Suppressor macrophage treated with lipopolysaccharide for 4 hours (primary cell): Measurements from ENCODE around the gene KCTD17.

Source experiments
- DNase-seq: peaks from one replicate; pipeline ENCODE4 v3.0.0-alpha.2; 2020

KCTD17 gene

GRCh38 chr22:37021710-37022482, 29.6 kb upstream of the KCTD17 start:
- peak; percentile 66 for DNase-seq

DNA sequence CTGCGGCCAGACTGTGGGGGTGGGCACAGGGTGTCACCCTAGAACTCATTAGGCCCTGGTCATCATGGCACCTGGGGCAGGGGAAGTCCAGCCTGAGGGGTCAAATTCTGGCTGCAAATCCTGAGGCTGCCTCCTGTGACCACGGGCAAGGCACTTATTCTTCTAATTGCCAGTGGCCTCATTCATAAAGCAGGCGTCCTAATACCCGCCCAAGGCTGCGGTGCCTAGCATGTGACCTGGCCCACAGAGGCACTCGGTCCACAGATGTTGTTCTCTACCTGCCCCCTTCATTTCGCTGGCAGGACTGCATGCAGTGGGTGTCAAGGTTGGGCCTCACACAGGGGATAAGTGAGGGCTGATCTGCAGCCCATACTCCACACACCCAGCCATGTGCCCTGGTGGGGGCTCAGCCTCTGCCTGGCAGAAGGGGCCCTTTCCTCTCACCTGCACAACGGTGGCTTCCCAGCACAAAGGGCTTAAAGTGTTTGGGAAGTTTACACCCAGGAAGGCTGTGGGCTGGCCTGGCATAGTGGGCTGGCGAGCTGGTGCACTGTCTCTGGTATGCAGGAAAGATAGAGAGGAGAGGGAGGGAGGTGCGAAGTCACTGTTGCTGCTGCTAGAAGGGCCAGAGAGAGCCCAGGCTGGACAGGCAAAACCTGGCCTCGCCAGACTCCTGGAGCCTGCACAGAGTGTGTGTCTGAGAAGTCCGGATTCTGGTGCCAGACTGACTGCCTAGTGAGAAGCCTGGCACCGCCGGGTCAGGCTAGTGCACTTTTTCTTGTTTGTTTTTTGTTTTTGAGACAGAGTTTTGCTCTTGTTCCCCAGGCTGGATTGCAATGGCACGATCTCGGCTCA, 28.8 kb upstream of the KCTD17 start:
- DNase-seq: no peak

- DNase-seq: no peak
Observed at GRCh38 chr22:37023743-37024338, 27.7 kb upstream of the KCTD17 start.

GRCh38 chr22:37024339-37025157, 27.0 kb upstream of the KCTD17 start:
- no peak for DNase-seq

- no peak for DNase-seq
Observed at GRCh38 chr22:37025500-37026070, 26.0 kb upstream of the KCTD17 start.

DNA sequence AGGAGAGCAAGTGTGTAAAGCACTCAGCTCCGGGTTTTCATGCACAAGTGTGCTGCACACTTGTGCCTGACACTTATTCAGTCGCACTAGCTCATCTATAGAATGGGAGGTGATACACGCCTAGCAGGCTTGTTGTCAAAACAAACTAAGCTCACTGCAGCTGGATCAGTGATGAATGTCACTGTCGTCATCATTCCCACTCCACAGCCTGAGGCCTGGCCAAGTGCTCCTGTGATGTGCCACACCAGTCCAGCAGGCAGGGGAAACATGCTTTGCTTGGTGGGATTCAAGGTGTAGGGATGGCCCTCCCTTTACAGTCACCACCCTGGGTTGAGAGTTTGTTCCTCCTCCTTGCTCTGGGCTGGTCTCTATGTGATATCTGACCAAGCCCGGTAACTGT, 25.2 kb upstream of the KCTD17 start:
- DNase-seq: no peak

- DNase-seq: no peak
Observed at GRCh38 chr22:37027556-37027955, 24.0 kb upstream of the KCTD17 start.

- DNase-seq: no peak
Observed at GRCh38 chr22:37028692-37029674, 22.6 kb upstream of the KCTD17 start.

GRCh38 chr22:37030560-37031281, 20.8 kb upstream of the KCTD17 start:
- DNase-seq: no peak

- DNase-seq: no peak
Observed at GRCh38 chr22:37032134-37032534, 19.4 kb upstream of the KCTD17 start.

GRCh38 chr22:37032535-37033460, 18.7 kb upstream of the KCTD17 start:
- DNase-seq: no peak

- DNase-seq: no peak
Observed at GRCh38 chr22:37033605-37034430, 17.7 kb upstream of the KCTD17 start.

- no peak for DNase-seq
Observed at GRCh38 chr22:37036655-37037377, 14.7 kb upstream of the KCTD17 start.

DNA sequence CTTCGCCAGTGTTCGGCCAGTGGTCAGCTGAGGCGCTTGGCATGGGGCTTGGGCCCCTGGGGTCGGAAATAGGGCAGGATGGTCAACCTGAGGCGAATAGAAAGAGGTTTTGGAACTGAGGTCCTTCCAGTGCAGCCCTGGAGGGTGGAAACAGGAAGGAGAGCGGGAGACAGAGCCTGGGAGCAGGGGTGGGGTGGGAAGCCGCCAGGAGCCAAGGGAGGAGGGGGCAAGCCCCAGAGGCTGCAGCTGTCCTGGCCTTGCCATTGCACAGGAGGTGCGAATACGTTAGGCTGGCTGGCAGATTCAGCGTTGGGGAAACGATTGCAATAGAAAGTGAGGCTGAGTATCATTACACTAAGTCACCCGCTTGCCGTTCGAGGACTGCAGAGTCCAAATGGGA, 13.9 kb upstream of the KCTD17 start:
- no peak for DNase-seq

GRCh38 chr22:37039466-37039865, 12.1 kb upstream of the KCTD17 start:
- no peak for DNase-seq

DNA sequence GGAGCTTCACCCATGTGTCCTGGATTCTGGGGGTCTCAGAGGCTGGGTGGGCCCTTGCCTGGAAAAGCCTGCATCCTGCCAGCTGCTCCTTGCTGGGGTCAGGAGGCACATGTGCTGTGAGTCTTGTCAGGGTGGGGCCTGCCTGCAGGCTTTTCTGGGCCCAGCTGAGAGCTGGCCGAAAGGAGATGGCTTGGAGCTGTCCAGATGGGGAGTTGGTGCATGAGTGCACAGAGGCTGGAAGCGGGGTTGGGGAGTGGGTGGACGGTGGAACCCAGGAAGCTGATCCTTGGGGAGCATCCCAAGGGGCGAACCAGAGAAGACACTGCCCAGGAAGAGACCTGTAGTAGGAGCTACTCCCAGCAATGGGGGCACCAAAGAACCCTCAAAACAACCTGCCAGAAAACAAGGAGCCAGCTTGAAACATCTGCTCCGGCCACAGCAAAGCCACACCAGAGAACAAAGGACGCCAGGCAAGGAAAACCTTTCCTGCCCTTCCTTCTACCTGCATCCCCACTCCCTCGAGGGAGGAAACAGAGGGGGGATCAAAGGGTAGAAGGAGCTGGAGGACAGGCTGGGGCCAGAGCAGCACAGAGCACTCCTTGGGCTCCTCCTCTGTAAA, 8.2 kb upstream of the KCTD17 start:
- no peak for DNase-seq

DNA sequence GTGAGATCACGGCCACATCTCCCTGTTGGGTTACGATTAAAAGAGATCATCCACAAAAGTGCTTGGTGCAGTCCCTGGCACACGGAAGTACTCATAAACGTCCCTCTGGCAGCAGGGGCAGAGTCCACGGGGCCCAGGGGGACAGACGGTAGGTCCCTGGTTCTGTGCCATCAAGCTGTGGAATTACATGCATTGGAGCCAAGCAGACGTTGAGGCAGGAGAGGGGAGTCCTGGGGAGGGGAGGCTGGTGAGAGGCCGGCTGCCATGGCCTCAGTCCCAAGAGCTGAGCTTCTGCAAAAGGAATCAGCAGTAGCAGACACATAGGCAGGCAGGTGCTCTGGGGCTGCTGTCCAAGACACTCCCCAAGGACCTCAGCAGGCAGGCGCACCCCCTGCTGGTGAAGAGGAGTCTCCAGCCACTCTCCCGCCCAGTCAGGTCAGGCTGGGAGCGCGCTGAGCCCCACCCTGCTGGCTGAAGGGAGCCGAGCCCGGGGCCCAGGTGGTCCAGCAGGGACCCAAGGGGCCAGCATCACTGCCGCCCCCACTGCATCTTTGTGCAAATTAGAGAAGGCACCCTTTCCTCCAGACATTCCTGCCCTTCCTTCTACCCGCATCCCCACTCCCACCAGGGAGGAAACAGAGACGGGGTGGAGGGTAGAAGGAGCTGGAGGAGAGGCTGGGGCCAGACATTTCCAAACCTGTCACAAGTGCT, 7.6 kb upstream of the KCTD17 start:
- peak; percentile 68 for DNase-seq
